NCI-H2227 treated with DMSO at 0.1 percent for 48 hours (cell line): Measurements from ENCODE around the gene OGFR.

ENCODE experiments used
- DNase-seq: peaks from one replicate; lab custom pipeline; 2025; lab: John Stamatoyannopoulos, UW

Gene OGFR

DNA sequence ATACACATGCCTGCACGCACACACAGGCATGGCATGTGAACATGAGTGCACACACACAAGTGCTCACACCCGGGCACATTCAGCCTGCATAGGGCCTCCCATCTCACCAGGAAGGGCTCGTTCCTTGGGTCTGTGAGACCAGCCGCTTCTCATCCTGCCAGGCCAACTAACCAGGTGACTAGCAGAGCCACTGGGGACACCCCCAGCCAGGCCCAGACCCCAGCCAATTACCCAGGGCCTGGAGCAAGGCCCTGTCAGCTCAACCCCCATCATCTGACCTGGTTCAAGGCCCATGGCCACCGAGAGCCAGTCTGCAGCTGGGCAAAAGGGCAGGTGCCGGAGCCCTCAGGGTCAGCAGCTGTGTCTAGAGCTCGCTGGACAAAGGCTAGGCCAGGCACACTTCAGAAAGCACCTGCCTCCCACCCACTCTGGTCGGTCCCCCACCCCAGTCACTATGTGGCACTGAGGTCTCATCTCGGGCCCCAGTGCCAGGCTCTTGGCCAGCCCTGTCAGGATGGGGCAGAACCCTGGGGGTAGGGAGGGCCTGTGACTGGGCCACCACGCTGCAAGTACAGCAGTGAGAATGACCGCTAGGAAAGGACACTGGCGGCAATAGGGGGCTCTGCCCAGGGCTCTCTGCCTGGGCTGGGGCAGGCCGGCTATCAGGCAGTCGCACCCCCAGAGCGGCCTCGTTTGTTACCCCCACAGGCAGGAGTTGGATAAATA, 35.1 kb upstream of the OGFR start:
- no peak for DNase-seq

DNA sequence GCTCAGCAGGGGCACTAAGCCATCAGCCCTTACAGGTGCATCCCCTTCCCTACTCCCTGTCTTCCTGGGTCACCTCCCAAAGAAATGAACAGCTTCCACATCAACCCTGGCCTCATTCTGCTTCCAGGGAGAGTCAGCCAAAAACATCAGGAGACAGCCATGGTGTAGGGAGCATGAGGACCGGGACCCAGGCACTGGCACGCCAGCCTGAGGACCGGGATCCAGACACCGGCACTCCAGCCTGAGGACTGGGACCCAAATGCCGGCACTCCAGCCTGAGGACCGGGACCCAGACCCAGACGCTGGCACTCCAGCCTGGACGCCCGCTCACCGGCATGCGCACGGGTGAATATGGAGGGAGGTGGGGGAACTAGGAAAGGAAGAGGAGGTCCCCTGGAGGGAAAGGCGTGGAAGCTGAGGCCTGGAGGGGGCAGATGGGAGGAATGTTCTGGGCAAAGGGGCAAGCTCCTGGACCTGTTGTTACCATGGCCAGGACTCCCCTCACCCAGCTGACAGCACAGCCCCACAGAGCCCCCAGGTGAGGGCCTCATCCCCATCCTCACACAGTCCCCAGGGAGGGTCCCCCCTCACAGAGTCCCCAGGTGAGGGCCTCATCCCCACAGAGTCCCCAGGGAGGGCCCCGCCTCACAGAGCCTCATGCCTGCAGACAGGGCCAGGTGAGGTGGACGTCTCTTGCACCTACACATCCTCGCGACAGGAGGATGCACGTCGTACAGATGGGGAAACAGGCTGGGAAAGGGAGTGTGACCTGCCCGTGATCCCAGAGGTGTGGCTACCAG, 34.3 kb upstream of the OGFR start:
- DNase-seq = no peak

DNA sequence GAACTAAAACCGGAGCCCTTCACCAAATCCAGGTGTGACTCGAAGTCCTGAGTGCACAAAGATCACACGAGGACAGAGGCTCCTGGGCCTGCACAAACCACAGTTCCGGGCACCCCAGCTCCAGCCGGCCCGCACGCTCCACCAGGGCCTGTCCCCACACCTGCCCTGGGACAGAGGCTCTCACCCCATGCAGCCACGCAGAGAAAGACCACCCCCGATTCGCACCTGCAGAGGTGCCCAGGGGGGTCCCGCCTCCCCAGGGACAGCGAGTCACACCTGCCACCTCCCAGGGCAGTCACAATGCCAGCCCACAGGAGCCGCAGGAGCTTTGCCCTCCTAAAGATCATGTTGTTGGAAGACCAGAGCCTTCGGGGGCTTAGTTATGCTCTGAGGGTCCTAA, 33.7 kb upstream of the OGFR start:
- DNase-seq = no peak

DNA sequence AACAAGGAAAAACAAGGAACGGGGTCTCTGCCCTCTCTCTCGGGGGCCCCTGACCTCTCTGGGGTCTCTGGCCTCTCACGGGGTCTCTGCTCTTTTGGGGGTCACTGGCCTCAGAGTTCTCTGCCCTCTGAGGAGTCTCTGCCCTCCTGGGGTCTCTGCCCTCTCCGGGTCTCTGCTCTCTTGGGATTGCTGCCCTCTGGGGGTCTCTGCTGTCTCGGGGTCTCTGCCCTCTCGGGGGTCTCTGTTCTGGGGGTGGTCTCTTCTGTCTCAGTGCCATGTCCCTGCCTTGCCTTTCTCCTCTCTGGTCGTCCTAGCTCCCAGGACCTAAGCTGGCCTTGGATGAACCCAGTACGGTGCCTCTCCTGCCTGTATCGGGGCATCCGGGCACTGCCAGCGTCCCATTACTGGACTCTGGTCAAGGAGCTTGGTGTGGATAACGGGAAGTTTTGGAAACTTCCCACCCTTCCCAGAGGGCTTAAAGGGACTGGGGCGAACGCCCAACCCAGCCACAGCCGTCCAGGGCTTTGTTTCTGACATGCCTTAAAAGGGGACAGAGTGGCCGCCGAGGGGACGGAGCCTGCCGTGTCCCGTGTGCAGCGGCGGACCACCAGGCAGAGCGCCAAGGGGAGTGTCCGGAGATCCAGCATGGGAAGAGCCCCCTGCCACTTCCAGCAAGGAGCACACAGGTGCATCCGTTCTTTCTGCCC, 33.1 kb upstream of the OGFR start:
- no peak for DNase-seq

DNA sequence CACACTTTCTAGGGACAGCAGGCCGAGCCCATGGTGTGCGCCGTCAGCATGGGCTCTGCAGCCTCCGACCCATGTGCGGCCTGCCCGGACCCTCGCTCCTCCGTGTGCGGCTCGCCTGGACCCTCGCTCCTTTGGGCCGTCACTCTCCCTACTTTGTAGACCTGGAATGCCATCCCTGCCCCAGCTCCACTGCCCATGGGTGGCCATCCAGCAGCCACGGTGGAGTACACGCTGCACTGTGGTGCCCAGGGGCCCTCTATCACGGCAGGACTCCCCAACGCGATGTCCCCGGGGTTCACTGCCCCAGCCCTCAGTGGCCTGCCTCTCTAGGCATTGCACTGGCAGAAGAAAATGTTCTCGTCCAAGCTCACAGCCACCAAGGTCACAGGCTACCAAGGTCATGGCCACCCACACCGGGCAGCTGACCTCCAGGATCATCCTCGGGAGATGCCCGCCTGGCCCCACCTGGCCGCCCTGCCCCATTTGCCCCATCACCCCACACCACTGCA, 32.5 kb upstream of the OGFR start:
- no peak for DNase-seq

DNA sequence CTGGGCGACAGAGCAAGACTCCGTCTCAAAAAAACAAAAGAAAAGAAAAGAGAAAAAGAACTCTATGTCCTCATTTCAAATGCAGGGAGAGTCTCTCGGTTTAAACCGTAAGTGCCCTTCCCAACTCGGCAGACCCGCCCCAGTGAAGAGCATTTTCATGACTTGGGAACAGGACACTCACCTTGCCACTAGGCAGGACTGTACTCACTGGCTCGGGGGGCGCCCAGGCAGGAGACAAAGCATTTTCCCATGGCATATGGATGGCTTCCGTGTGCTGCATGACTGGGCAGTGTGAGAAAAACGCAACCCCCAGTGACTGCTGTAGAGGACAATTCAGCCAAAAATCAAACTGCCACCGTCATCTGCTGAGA, 32.0 kb upstream of the OGFR start:
- DNase-seq = no peak

DNA sequence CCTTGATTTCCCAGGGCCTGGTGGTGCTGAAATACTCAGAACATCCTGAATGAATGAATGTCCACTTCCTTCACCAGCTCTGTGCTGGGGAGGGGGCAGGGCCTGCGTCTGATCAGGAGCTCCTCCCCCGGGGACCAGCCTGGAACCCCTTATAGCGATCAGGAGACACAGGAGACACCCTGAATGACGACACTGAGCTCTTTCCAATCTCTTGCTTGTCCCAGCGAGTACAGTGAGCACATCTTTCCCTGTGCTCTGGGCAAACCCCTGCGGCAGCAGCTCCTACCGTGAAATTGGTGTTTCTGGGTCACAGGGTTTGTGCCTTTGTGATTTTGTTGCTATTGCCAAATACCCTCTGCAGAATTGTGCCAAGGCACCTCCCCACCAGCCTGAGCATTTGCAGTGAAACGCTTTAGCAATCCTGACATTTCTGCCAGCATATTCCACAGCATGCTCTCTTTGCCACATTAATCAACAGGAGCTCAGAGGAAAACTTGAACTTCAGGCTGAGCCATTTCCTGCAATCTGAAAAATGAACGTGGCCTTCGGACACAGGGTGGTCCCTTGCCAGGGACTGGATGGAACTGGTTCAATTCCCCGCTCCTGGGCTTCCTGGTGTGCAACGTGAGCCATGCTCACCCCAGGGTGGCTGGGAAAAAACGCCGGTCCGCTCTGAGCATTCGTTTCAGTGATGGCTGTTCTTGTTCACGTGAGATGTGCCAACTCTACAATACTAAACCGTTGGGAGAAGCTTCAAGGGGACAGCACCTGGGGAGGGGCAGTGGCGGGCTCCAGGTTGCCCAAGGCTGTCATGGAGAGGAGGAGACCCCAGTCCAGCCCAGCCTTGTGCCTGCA, 31.4 kb upstream of the OGFR start:
- DNase-seq = no peak

DNA sequence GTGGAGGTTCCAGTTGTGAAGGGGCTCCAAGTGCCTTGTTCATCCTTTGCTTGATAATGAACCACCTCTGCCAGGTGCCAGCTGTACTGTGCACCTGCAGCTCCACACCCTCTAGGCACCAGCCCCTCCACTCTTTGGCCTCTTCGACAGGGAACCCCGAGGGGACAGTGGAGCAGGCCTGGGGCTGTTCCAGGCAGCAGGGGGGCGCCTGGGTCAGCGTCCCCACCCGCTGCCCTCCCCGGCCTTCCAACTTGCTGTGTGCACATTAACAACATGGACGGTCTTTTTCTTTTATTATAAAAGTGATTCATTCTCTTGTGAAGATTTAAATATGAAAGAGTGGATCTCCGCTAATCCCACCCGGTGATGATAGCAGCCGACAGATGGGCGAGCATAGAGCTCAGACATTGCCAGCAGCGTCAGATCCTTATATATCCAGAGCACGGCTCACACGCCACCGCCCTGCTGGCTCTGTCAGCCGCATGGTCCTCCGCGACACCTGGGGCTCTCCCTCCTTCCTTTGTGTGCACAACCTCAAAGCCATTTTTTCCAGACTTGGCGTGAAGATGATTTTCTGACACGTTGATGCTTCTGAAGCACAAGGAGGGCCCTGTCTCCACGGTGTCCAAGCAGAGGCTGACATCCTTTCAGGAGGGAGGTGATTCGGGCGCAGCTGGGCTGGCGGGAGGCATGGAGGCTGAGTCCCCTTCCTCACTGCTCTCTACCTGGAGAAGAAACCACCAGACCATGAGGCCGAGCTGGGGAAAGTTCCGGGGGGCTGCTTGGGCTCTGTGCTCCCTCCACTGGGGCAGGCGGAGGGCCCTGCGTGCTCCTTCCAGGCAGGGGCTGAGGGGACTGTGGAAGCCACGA, 30.6 kb upstream of the OGFR start:
- no peak for DNase-seq

DNA sequence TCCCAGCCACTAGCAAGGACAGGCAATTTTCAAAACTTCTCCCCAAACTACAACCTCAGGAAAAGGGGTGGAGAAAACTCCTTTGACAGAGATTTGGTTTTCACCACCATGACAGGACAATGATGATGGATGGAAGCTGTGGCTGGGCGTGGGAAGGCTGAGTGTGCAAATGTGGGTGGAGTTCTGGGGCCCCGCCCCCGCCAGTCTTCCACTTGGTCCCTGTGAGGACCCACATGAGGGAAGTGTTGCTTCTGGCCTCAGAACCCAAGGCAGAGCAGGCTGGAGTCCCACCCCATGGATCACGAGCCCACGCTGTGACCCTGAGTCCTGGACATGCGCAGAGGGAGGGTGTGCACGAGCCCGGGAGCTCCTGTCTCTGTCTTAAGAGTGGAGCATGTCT, 29.9 kb upstream of the OGFR start:
- DNase-seq = no peak

DNA sequence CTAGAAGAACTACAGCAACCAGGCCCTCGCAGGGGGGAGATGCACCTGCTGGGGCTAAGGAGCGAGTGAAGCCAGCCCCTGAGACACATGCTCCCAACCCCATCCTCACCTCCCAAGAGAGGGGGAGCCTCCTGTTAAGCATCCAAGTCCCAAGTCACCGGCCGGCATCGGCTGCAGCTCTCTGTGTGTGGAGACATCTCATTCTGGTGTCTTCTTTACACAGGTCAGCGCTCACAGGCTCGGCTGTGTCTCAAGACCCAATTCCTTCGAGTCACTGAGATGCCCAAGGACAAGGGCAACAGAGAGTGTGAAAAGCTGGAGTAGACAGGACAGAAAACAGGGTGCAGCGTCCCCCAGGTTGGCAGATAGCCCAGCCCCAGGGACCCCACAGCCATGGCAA, 29.4 kb upstream of the OGFR start:
- DNase-seq = no peak

DNA sequence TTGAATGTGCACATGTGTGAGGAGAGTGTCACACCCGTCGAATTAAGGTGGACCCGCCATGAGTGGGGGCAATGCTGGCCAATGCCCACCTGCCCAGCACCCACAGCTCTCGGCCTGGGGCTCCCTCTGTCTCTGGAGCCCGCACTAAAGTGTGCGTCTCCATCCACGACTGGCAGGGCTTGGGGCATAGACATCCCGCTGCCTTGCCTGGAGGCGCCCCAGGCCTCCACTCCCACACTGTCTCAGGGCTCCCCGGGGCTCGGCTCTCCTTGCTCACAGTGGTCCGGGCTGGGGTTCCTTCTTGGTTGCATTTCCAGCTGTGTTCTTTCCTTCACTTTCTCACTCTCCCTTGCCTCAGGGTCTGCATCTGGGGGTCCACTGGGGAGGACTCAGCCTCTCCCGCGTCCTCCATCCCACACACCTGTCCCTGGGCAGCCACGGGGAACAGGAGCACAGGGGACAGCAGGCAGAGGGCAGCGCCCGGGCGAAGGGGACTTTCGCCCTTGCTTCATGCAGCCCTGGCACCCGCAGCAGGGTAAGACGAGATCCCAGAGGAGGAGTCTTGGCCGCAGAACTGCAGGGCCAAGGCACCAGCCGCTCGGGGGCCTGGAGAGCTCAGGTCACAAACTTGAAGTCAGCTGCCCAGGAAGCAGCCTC, 28.5 kb upstream of the OGFR start:
- no peak for DNase-seq

DNA sequence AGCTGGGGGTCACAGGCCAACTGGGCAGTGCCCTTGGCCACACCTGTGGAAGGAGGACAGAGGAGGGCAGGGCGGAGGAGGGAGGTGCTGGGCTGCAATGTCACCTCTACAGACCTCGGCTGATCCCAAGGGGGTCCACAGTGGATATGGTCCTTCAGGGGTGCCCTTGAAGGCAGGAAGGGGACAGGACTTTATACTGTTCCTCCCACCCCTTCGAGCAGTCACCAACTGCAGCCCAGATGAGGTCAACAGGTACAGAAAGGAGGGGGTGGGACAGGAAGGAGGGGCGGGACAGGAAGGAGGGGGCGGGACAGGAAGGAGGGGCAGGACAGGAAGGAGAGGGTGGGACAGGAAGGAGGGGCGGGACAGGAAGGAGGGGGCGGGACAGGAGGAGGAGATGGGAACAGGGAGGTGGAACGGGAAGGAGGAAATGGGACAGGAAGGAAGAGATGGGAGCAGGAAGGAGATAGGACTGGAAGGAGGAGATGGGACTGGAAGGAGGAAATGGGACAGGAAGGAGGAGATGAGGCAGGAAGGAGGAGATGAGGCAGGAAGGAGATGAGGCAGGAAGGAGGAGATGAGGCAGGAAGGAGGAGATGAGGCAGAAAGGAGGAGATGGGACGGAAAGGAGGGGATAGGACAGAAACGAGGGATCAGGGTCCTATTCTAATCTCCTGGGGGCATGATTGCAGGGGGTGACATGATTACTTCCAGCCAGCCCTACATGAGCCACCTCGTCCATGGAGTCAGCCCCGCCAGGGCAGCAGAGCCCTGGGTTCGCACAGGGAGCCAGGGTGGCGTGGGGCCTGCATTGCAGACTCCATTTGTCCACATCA, 27.7 kb upstream of the OGFR start:
- DNase-seq = no peak

DNA sequence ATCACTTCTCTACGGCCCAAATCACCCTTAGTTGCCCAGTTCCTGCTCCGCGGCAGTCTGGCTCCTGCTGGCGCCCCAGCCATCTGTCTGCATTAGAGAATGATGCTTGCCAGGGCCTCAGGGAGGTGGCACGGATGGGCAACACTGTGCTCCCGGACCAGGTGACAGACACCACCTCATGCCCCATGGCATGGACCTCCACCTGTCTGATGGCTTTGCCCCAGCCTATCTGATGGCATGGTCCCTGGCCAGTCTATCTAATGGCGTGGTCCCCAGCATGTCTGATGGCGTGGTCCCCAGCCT, 27.2 kb upstream of the OGFR start:
- no peak for DNase-seq

DNA sequence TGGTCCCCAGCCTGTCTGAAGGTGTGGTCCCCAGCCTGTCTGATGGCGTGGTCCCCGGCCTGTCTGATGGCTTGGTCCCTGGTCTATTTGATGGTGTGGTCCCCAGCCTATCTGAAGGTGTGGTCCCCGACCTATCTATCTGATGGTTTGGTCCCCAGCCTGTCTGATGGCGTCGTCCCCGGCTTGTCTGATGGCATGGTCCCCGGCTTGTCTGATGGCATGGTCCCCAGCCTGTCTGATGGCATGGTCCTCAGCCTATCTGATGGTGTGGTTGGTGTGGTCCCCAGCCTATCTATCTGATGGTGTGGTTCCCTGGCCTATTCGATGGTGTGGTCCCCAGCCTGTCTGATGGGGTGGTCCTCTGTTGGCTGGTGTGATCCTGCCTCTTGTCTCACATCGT, 26.6 kb upstream of the OGFR start:
- DNase-seq = no peak

DNA sequence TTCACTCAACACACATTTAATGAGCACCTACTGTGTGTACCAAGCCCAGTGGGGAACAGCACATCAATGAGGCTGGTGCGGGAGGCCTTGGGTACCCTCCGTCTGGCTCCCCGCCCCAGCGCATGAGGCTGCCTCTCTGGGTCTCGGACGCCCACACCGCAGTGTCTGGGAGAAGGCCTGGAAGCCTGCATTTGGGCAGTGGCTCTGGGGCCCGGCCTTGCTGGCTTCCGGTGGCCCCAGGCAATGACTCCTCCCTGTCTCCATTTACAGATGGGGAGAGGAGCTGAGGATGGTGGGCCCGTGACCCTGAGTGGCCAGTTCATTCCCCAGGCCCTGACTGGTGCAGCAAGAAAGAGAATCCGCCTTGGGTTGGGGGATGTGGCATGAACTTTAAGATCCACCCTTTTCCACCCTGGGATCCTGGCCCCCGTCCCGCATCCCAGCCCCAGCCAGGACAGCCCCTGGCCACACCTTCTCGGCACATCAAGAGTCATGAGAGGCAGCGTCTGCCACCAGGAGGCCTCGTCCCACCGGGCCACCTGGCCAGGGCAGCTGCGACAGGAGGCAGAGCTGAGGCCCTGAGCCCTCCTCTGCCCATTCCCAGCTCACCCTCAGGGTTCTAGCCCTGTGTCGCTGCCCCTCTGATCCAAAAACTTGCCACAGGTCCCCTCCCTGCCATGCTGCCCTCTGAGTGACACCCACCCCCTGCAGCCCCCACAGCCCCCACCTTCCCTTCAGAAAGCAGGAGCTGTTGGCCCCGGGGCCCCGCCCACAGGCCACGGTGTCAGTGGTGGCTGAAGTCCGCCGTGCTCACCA, 25.8 kb upstream of the OGFR start:
- DNase-seq = no peak

DNA sequence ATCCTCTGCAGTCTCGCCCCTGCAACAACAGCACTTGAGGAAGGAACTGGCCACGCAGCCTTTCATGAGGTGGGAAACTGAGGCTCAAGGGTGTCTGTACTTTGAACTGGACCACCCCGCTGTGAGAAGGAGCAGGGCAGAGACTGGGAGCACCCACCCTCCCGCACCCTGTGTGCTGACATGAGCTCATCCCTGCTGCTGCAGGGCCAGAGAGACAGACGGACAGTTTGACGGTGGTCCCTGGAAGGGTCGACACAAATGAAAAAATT, 25.3 kb upstream of the OGFR start:
- no peak for DNase-seq

DNA sequence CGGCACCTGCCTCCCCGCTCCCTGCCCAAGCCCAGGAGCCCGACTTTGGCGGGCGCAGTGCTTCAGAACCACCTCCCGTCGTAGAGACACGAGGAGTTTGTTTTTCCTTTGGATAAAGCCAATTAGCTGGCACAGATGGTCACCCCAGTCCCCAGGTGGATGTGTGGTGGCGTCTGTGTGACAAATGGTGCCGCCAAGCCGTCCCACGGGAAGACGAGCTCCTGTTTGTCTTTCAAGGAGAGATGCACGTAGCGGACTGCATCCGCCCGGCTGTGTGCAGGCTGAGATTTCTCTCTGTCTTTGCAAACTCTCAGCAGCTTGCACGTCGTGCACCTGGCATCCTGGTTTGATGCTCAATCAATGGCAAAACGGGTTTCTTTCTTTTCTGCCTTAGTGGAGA, 24.4 kb upstream of the OGFR start:
- peak; percentile 46 for DNase-seq

DNA sequence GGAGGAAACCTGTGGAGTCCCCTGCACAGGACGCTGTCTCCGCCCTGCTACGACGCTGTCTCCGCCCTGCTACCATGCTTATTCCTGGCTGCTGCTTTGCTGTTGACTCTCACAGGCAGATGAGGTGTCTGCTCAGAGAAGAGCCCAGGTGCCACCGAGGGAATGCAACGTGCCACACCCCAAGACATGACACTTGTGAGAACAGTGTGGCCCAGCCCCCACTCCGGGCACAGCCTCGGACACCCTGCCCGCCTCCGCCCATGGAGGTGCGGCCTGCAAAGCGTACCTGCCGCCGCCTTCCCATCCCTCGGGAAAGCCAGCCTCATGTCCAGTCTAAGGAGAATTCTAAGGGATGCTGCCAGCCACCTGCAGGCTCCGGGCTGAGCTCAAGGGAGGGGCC, 23.9 kb upstream of the OGFR start:
- DNase-seq = peak; percentile 46
